Measurements from ENCODE around the gene CYSLTR1. TPM values are rescaled to one million over a fixed set of nuclear protein-coding genes. Genes with fewer than 3 reads are reported as not detected.
"Not testable (repeated sequence)": the region's sequence is repeated elsewhere in the genome, so short reads cannot be mapped to it uniquely, and the experiment has no call there.

CYSLTR1 gene
- polyA plus RNA-seq, 1 experiment = not detected

DNA sequence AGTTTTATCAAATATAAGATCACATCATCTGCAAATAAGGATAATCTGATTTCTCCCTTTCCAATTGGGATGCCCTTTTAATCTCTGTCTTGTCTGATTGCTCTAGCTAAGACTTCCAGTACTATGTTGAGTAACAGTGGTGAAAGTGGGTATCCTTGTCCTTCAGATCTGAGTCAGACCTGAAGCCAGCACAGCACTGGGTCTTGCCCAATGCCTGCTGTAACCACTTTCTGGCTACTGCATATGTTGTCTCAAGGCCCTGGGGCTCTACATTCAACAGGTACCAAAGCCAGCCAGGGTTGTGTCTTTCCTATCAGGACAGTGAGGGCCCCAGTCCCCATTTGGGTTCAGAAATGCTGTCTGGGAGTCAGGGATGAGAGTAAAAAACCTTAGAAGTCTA, 90.3 kb downstream of the CYSLTR1 start:
- Histone ChIP-seq H3K36me3 (ENCODE audit: control insufficient read depth, insufficient read depth, low read length) (no peaks in the 10 kb centered on the region), H3K4me3 (ENCODE audit: low read depth, low read length) (no peak overlapping the region), H3K27me3 (ENCODE audit: control insufficient read depth, insufficient read depth, low read length) (no peaks in the 10 kb centered on the region; the same call in 1 of the 2 replicates)
- ChIA-PET CTCF (no interaction called here), POLR2A (no interaction called here)
- TF ChIP-seq, protein P1, sequence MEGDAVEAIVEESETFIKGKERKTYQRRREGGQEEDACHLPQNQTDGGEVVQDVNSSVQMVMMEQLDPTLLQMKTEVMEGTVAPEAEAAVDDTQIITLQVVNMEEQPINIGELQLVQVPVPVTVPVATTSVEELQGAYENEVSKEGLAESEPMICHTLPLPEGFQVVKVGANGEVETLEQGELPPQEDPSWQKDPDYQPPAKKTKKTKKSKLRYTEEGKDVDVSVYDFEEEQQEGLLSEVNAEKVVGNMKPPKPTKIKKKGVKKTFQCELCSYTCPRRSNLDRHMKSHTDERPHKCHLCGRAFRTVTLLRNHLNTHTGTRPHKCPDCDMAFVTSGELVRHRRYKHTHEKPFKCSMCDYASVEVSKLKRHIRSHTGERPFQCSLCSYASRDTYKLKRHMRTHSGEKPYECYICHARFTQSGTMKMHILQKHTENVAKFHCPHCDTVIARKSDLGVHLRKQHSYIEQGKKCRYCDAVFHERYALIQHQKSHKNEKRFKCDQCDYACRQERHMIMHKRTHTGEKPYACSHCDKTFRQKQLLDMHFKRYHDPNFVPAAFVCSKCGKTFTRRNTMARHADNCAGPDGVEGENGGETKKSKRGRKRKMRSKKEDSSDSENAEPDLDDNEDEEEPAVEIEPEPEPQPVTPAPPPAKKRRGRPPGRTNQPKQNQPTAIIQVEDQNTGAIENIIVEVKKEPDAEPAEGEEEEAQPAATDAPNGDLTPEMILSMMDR (IDR thresholded peaks at IDR 0.05; ENCODE audit: insufficient read depth, low read depth, low read length) = no peak
- no peak for DNase-seq (ENCODE audit: low read depth)

DNA sequence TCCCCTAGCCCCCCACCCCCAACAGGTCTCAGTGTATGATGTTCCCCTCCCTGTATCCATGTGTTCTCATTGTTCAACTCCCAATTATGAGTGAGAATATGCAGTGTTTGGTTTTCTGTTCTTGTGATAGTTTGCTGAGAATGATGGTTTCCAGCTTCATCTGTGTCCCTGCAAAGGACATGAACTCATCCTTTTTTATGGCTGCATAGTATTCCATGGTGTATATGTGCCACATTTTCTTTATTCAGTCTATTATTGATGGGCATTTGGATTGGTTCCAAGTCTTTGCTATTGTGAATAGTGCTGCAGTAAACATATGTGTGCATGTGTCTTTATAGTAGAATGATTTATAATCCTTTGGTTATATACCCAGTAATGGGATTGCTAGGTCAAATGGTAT, 101.4 kb downstream of the CYSLTR1 start:
- POLR2A ChIA-PET; H3K27me3 ChIP-seq (ENCODE audit: control insufficient read depth, insufficient read depth, low read length); DNase-seq (ENCODE audit: low read depth); H3K4me3 ChIP-seq (ENCODE audit: low read depth, low read length); H3K36me3 ChIP-seq (ENCODE audit: control insufficient read depth, insufficient read depth, low read length); CTCF ChIA-PET: not testable (repeated sequence)

Other genes starting within 250 kb of the CYSLTR1 start
- gene PGK1, start 223.4 kb downstream of the CYSLTR1 start, polyA plus RNA-seq (2011; rRNA removed) = 474 and 622 TPM in 2 replicates
- gene TAF9B, start 188.0 kb downstream of the CYSLTR1 start, polyA plus RNA-seq (2011; rRNA removed) = 11.9 and 21.1 TPM in 2 replicates

Measured in BJ (cell line).